Stimulated activated CD4-positive, alpha-beta T cell treated with anti-CD3 and anti-CD28 coated beads, Interleukin-15, amount 100 ng/mL, for 1 hour (primary cell): ENCODE data around the gene PRR20D.
"Not testable (repeated sequence)": the region's sequence is repeated elsewhere in the genome, so short reads cannot be mapped to it uniquely, and the experiment has no call there.

Experiments used
- DNase-seq, 2 donors: peaks; one replicate each; pipeline ENCODE4 v3.0.0-alpha.2; 2020; ENCODE audit warnings: low read depth in 1 of 2, low spot score in 1 of 2

Gene PRR20D

DNA sequence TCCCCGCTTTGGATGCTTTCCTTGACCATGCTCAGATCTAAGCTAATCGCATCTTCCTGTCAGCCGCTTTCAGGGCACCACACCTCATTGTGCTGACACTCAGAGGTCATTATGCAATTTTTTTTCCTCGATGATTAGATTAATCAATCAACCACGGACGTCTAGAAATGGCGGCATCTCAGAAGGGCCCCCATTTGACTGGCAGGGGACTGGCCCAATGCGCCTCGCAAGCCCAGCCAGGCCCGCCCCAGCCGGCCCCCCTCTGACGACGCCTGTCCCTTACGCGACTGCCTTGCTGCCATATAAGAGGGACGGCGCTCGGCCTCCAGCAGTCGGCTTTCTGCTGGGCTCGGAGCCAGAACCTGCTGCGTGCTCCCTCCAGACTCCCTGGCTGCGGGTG lies at the start of gene PRR20D:
Gene PRR20D (plus strand): TSS at position 301 of the 400 bp plus-strand sequence. CDS start 387 bp downstream, outside the sequence.
- DNase-seq, result not testable (repeated sequence)

DNA sequence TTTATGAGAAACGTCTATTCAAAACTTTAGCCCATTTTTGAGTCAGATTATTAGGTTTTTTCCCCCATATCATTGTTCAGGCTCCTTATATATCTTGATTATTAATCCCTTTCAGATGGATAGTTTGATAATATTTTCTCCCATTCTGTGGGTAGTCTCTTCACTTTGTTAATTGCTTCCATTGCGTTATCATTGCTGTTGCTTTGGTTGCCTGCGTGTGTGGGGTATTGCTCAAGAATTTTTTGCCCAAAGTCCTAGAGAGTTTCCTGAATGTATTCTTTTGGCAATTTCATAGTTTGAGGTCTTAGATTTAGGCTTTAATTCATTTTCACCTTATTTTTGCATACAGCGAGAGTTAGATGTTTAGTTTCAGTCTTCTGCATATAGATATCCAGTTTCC lies 45.5 kb upstream of the PRR20D start:
- no peak for DNase-seq

DNA sequence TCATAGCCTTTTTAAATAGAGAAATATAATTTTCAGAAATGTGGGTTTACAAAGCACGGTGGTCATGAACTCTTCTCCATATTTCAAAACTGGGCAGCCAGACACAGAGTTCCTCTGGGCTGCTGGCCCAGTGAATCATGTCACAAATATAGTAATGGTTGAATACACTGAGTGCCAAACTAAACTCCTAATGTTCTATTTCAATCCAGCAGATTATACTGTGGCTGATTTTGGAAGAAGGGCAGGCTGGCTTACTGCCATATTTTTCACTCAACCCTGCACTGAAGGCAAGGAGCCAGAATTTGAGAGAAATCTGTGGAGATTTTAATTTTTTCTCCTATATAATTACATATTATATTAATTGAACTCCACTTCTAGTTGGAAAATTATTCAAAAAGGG lies 36.8 kb upstream of the PRR20D start:
- DNase-seq, result no peak

DNA sequence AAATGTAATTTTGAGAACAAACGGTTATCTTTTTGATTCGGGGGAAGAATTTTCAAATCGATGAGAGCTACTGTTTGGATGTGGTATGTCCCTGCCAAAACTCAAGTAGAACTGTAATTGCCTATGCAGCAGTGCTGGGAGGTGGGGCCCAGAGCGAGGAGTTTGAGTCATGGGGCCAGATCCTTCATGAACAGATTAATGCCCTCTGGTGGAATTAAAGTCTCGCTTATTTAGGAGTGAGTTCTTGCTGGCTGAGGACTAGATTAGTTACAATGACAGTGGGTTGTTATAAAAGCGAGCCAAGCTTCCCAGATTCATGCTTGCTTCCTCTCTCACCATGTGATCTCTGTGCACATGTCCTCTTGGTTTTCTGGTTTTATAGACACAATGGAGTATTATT lies 31.5 kb upstream of the PRR20D start:
- no peak for DNase-seq

DNA sequence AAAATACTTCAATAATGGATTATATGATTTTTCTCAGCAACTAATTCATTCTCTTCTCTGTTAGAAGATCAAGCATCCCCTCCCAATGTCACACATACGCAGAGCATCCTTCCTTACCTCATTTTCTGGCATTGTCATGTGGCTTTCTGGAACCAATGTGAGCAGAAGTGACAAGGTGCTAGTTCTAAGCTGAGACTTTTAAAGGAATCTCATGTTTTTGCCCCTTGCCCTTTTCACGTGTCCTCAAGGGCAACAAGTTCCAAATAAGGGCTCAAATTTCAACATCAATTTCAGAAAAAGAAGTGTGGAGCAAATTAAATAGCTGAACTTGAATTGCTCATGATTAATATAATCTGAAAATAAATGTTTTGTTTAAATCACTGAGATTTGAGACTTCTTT lies 24.3 kb upstream of the PRR20D start:
- no peak for DNase-seq

DNA sequence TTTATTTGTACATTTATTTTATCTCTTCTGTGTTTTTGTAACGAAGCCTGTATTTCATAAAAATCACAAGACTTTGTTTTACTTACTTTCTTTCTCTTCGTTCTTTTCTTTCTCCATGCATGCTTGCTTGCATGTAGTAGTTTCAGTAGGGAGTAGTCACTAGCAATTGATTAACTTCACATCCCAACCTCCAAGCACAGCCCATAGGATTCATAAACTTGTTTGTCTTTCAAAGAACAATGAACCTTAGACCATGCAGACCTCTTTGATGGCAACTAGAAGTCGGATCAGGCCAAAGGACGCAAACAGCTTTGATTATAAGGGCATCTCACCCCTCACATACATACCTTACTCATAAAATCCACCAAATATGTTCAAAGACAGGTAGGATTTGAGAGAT lies 22.8 kb upstream of the PRR20D start:
- no peak for DNase-seq

DNA sequence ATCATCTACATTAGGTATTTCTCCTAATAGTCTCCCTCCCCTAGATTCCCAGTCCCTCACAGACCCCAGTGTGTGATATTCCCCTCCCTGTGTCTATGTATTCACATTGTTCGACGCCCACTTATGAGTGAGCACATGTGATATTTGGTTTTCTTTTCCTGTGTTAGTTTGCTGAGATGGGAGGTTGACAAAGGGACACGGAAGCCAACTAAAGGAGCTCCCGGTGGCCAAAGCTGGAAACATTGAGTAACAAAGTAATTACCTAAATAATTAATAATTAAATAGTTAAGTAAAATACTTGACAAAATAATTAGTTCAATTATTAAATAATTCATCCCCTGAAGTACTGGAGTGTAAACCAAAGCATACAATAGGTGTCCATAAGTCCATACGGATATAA lies 21.4 kb upstream of the PRR20D start:
- DNase-seq, result no peak

DNA sequence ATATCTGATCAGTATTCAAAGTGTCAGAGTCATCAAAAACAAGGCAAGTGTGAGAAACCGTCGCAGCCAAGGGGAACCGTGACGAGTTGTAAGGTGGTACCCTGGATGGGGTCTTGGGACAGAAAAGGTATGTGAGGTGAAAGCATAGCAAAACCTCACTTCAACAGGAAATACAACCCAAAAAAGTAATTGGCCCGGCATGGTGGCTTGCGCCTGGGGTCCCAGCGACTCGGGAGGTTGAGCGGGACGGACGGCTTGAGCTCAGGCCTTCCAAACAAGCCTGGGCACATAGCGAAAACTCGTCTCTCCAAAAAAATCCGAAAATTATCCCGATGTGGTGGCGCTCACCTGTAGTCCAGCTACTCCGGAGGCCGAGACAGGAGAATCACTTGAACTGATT lies 20.7 kb upstream of the PRR20D start:
- DNase-seq, result not testable (repeated sequence)

DNA sequence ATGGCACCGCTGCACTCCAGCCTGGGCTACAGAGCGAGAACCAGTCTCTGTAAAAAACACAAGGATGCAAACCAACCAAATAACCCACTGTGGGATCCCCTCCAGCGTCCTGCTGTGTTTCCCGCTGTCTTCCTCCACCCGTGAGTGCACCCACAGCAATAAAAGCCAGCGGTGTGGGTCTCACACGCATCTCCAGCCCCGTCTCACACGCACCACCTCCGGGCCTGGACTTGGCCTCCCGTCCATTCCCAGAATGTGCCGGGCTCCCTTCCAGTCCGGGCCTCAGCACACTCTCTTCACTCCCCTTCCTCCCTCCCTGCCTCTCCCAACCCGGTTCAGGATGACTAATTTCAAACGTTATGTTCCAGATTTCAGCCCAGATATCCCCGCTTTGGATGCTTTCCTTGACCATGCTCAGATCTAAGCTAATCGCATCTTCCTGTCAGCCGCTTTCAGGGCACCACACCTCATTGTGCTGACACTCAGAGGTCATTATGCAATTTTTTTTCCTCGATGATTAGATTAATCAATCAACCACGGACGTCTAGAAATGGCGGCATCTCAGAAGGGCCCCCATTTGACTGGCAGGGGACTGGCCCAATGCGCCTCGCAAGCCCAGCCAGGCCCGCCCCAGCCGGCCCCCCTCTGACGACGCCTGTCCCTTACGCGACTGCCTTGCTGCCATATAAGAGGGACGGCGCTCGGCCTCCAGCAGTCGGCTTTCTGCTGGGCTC lies 20.0 kb upstream of the PRR20D start, which contains the start of gene PRR20A:
Gene PRR20A (plus strand): TSS at position 684 of the 734 bp plus-strand sequence. CDS start 387 bp downstream, outside the sequence.
- not testable (repeated sequence) for DNase-seq

DNA sequence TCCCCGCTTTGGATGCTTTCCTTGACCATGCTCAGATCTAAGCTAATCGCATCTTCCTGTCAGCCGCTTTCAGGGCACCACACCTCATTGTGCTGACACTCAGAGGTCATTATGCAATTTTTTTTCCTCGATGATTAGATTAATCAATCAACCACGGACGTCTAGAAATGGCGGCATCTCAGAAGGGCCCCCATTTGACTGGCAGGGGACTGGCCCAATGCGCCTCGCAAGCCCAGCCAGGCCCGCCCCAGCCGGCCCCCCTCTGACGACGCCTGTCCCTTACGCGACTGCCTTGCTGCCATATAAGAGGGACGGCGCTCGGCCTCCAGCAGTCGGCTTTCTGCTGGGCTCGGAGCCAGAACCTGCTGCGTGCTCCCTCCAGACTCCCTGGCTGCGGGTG lies 13.2 kb upstream of the PRR20D start, which contains the start of gene PRR20B:
Gene PRR20B (plus strand): TSS at position 301 of the 400 bp plus-strand sequence. CDS start 387 bp downstream, outside the sequence.
- not testable (repeated sequence) for DNase-seq

DNA sequence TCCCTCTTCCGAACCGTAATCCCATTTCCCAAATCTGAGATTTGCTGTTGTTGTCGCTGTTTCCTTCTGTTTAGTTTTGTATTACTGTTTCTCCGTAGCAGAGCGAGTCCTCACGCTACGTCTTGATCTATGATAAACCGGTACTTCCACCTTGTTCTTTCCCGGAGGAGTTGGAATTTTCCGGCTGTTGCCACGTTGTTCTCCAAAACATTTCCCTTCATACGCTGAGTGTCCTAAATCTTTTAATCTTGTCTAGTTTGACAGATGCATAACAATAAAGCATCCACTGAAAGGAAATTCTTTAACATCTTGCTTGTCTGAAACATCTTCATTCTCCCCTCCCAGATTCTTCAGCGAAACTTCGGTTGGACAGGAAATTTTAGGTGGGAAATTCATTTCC lies 12.3 kb upstream of the PRR20D start:
- not testable (repeated sequence) for DNase-seq

DNA sequence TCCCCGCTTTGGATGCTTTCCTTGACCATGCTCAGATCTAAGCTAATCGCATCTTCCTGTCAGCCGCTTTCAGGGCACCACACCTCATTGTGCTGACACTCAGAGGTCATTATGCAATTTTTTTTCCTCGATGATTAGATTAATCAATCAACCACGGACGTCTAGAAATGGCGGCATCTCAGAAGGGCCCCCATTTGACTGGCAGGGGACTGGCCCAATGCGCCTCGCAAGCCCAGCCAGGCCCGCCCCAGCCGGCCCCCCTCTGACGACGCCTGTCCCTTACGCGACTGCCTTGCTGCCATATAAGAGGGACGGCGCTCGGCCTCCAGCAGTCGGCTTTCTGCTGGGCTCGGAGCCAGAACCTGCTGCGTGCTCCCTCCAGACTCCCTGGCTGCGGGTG lies 6.7 kb upstream of the PRR20D start, which contains the start of gene PRR20C:
Gene PRR20C (plus strand): TSS at position 301 of the 400 bp plus-strand sequence. CDS start 387 bp downstream, outside the sequence.
- not testable (repeated sequence) for DNase-seq

DNA sequence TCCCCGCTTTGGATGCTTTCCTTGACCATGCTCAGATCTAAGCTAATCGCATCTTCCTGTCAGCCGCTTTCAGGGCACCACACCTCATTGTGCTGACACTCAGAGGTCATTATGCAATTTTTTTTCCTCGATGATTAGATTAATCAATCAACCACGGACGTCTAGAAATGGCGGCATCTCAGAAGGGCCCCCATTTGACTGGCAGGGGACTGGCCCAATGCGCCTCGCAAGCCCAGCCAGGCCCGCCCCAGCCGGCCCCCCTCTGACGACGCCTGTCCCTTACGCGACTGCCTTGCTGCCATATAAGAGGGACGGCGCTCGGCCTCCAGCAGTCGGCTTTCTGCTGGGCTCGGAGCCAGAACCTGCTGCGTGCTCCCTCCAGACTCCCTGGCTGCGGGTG lies 6.5 kb downstream of the PRR20D start, which contains the start of gene PRR20E:
Gene PRR20E (plus strand): TSS at position 301 of the 400 bp plus-strand sequence. CDS start 387 bp downstream, outside the sequence.
- not testable (repeated sequence) for DNase-seq

DNA sequence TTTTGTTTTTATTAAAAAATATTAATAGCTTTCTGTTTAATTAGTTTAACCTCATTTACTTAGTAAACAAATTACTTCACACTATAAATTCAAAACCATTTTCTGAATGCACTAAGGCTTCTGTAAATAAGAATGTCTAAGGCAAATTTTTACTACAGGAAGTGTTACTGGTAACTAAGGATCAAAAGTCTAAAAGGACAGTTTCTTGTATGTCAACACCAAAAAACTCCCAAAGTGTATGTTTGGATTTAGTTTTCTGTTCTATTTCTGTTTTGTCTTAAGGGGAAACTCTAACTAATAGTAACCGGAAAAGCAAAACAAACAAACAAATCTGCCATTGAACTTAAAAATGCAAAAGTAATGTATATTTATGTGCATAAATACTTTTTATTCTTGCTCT lies 31.2 kb downstream of the PRR20D start:
- DNase-seq, result no peak

DNA sequence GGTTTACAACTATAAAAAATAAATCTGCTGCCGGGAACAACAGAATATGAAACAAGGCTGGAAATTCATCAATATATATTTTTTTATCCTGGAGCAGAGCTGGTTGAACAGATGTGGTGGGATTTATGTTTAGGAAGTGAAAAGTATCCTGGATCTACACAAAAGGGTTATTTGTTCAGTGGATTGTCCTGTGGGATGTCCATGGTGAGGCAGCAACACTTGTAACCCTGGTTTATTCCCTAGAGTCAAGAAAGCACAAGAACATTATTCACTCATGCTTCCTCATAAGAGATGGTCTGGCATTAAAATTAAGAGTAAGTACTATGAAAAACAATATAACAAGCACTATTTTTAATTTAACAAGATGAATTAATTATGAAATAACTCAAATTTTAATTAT lies 52.6 kb downstream of the PRR20D start:
- DNase-seq, result no peak
